ENCODE measurements around the gene KIAA0930.
"Not testable (repeated sequence)": the region's sequence is repeated elsewhere in the genome, so short reads cannot be mapped to it uniquely, and the experiment has no call there.

The KIAA0930 gene

DNA sequence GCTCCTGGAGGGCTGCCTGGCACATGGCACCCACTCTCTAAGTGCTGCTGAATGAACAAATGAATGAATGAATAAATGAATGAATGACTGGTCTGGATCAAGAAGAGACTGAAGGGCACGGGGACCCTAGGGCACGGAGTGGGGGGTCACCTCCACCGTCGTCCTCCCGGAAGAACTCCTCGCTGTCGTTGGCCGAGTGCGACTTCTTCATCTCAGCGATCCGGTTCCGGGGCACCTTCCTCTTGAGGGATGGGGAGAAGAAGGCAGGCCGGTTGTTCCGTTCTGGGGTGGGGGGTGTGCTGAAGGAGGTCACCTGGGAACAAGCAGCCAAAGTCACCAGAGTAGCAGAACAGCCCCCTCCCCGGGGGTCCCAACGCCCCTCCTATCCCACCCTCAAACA lies 41.0 kb downstream of the KIAA0930 start:
- no peak for DNase-seq

DNA sequence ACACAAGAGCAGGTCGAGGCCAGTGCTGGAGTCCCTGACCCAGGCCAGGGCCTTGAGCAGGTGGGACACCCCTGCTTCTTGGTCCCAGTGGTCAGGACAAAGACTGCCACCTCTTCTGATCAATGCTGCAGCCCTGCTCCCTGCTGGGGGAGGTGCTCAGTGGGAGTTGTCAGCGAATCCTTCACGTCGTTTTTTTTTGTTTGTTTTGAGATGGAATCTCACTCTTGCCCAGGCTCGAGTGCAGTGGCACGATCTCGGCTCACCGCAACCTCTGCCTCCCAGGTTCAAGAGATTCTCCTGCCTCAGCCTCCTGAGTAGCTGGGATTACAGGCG lies 42.3 kb downstream of the KIAA0930 start:
- no peak for DNase-seq

DNA sequence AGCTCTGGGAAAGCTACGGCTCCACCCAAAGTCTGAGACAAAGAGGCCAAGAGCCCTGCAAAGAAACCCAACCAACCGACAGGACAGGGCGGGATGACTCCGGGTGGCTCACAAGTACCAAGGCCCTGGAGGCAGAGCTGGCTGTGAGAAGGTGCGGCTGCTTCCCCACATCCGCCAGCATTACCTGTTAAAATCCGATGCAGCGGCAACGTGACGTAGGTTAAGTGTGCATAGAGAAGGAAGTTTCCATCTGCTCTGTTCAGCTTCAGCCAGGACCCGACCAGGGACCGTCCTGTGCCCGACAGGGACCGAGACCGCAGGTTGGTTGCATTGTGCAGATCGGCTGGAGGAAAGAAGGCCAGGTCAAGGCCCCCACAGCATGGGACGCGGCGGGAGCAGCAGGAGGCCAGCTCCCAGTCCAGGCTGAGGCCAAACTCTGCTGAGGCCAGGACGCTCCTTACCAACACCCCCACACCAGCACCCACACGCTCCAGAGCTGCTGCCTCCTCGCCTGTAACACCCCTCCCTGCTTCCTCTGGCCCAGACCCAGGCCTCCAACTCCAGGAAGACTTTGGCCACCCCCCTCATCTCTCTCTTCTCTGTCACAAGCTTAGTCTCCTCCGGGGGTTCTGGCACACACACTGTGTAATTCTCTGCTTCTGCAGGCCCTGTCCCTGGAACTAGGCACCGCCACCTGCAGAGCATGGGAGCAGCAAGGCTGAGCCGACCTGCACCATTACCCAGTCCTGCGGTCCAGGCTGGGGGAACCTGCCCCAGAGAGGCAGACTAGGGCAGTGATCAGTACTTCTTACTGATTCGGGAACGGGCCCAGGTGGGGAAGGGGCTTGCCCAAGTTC lies 42.9 kb downstream of the KIAA0930 start:
- no peak for DNase-seq

GRCh38 chr22:45196926-45197605 lies 43.6 kb downstream of the KIAA0930 start:
- DNase-seq: no peak

GRCh38 chr22:45196308-45196707 lies 44.4 kb downstream of the KIAA0930 start:
- no peak for DNase-seq

GRCh38 chr22:45195616-45196015 lies 45.1 kb downstream of the KIAA0930 start:
- DNase-seq: no peak

DNA sequence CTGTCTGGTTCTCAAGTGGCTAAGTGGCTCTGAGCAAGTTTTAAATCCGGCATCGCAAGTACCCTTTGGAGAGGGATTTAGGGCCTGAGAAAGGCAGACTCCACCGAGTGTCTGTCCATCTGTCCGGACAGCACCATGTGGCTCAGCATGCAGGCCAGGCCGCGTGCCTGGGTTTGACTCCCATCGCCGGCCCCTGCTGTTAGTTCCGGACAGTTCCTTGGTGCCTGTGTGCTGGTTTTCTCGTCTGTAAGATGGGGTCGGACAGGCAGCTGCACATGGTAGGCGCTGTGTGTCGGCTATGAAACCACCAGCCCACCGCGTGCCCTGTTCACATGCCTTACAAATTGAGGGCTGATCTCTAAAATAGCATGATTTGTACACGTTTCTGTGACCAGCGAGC lies 46.0 kb downstream of the KIAA0930 start:
- no peak for DNase-seq

GRCh38 chr22:45192701-45193187 lies 48.0 kb downstream of the KIAA0930 start:
- DNase-seq: no peak

- not testable (repeated sequence) for DNase-seq
Measured at GRCh38 chr22:45191746-45192145, 48.9 kb downstream of the KIAA0930 start.

GRCh38 chr22:45190202-45190872 lies 50.4 kb downstream of the KIAA0930 start:
- no peak for DNase-seq

GRCh38 chr22:45188779-45189178 lies 51.9 kb downstream of the KIAA0930 start:
- no peak for DNase-seq

DNA sequence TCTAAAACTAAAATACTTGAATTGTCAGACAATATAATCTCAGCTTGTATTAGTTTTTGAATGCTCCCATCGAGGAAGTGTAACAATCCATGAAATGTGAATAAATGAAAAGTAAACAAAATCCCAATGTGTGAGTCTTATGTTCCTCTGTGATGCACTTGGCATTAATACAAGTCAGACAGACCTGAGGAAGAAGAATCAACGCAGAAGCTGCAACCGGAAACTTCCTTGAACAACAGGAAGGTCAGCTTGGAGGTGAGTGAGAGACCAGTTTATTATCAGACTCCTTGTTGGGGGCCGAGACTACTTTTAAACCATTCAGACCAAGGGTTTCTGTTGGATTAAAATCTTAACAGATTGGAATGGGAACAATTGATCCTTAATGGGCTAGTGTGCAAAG lies 52.8 kb downstream of the KIAA0930 start:
- DNase-seq: no peak

DNA sequence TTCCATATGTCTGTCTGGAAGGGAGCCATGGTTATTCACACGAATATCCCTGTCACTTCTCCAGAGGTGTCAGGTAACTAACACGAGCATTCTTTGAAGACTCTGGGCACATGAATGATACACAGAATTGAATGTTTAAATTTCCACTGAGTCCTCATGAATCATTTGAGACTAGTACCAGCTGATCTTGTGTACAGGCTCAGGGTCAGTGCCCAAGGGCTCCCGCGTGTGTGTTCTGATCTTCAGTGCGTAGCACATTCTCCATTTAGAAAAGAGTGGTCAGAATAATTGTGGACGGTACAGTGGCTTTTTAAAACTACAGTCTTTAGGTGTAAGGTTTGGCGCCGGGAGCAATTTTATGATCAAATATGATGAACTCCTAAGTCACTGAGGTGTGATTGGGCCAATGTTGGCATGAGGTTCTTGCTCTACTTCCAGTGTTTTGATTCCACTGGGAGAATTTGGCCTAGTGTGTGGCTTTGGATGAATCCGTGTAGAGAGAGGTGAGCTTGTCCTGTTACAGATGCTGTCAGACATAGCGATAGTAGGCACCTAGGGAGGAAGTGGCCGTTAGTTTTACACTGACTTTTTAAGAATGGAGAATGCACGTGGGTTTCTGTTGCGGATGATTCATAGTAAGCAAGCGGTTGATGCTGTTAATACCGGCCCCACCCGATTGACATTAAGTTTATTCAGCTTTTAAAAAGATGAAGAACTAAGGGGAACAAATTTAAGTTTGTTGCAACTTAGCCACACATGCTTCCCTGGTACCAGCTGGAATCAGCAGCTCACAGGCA lies 54.8 kb downstream of the KIAA0930 start:
- no peak for DNase-seq

DNA sequence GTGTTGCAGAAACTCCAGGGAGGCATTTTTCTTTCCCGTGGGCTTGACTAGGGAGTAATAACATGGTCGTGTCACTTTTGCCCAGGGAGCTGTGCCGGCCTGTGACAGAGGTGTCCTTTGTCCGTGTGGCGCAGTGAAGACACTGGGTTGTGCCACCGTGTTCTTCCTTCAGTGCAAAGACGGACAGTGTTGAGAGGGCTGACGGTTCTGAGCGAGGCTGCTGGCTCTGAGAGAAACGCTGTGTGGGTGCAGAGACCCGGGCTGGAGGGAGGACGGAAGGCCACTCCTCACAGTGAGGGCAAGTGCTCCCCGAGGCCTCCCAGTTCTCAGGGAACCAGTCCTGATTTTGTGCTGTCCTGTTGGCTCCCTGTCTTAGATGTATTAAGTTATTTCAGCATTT lies 56.7 kb downstream of the KIAA0930 start:
- DNase-seq: no peak

DNA sequence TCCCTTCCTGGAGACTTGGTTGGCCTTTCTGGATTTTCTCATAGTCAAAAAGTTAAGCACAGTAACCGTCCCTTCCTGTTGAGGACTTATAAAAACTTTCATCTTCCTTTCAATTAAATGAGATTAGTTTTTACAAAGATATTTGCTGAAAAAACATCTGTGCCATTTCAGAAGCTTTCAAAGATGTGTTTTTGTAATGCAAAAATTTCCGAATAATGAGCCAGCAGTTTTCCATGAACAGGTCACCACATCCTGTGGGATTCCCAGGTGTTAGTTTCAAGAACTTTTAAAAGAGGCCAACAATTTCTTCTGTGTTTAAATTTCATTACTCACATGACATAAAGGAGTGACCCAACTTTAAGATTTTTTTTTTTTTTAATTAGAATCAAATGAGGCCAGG lies 58.9 kb downstream of the KIAA0930 start:
- no peak for DNase-seq

DNA sequence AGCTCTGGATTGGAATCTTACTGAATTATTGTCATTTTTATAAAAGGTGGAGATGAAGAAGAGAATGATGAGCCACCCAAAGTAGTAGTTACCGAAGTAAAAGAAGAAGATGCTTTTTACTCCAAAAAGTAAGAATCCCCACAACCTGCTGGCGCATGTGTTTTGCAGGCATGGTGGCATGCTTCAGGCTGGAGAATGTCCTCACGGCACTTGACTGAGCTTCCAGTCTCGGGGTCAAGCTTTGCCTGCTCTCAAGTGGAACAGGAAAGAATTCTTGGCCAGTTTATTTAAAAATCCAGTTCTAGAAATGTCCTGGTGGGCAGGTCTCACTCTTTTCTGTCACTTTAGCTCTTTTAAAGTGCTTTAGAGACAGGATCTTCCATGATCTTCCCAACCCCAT lies 59.5 kb downstream of the KIAA0930 start:
- no peak for DNase-seq

DNA sequence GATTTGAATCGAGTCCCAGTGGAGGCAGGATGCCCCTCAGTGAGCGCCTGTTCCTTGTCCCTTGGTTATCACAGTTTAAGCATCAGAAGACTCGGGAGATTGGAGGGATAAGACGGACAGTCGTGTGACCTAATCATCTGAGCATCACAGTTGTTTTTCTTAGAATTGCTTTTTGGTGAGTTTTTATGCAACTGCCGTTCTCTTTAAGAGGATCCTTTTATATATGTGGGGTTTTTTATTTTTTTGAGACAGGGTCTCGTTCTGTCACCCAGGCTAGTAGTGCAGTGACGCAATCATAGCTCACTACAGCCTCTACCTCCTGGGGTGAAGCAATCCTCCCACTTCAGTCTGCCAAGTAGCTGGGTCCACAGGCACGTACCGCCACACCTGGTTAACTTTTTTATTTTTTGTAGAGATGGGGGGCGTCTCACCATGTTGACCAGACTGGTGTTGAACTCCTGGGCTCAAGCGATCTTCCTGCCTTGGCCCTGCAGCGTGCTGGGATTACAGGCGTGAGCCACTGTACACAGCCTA lies 60.5 kb downstream of the KIAA0930 start:
- no peak for DNase-seq

- DNase-seq: no peak
Measured at GRCh38 chr22:45179276-45180049, 61.2 kb downstream of the KIAA0930 start.

GRCh38 chr22:45172881-45173585 lies 67.7 kb downstream of the KIAA0930 start:
- no peak for DNase-seq

- DNase-seq: no peak
Measured at GRCh38 chr22:45171830-45172229, 68.9 kb downstream of the KIAA0930 start.
